HG03280 (cell line): ENCODE measurements around the gene PRKCA.
"Not testable (repeated sequence)": the region's sequence is repeated elsewhere in the genome, so short reads cannot be mapped to it uniquely, and the experiment has no call there.

Experiments
- ATAC-seq: cut with Tn5 transposase; IDR thresholded peaks from one replicate; pipeline ENCODE4 v1.9.1; 2021; ENCODE audit warnings: mild to moderate bottlenecking, moderate library complexity; ENCODE audit not compliant: unreplicated experiment

PRKCA gene

GRCh38 chr17:66720027-66720426, 417.6 kb downstream of the PRKCA start:
- ATAC-seq = no peak

- ATAC-seq = no peak
Measured at GRCh38 chr17:66720567-66720966, 418.2 kb downstream of the PRKCA start.

- ATAC-seq = no peak
Measured at GRCh38 chr17:66722341-66722740, 419.9 kb downstream of the PRKCA start.

DNA sequence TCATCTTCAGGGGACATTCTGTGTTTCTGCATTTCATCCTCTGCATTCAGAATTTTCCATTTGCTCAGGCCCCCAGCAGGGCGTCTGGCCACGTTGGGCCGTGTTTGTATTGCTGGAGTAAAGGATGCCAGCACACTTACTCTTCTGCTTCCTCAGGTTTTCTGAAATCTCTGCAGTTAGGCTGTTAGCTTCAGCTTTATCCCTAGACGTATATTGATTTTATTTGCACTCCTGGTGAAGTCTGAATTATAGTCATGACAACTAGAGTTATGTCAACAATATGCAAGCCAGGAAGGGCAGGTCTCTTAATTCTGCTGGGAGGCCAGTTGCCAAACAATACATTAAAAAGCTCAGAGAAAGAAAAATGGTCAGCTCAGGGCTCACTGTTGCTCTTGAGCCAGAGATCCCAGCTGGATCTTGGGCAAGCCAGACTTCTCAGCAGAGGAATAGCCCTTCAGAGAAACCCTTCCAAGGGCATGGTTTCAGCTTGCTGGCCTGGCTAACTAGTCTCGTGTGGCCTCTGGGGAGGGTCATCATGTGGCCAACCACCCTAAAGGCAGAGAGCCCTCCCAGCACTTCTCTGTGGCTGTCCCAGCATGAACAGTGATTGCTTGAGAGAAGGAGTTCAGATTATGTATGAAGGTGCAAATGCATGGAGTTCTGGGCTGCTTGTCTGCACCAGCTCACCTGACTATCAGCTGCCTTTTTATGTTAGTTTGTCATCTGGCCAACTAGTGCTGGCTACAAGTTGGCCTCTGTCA, 422.3 kb downstream of the PRKCA start:
- no peak for ATAC-seq

DNA sequence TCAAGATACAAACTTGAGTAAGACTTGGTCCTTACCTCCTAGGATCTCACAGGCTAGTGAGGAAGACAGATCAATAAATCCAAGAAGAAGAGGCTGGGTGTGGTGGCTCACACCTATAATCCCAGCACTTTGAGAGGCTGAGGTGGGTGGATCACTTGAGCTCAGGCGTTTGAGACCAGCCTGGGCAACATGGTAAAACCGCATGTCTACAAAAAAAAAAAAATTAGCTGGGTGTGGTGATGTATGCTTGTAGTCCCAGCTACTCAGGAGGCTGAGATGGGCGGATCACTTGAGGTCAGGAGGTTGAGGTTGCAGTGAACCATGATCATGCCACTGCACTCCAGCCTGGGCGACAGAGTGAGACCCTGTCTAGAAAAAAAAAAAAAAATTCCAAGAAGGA, 423.0 kb downstream of the PRKCA start:
- ATAC-seq = not testable (repeated sequence)

DNA sequence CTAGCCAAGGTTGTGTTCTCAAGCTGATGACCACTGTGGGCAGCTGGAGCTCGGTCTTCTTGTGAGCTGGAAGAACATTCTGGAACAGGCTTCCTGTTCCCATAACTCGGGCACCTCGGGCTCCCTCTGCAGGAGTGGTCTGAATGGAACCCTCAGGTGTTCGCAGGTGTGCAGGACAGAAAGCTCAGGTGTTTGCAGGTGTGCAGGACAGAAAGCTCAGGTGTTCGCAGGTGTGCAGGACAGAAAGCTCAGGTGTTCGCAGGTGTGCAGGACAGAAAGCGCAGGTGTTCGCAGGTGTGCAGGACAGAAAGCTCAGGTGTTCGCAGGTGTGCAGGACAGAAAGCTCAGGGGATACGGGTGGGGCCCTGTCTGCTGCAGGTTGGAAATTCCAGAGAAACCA, 423.5 kb downstream of the PRKCA start:
- ATAC-seq = no peak

GRCh38 chr17:66726371-66726770, 424.0 kb downstream of the PRKCA start:
- no peak for ATAC-seq

DNA sequence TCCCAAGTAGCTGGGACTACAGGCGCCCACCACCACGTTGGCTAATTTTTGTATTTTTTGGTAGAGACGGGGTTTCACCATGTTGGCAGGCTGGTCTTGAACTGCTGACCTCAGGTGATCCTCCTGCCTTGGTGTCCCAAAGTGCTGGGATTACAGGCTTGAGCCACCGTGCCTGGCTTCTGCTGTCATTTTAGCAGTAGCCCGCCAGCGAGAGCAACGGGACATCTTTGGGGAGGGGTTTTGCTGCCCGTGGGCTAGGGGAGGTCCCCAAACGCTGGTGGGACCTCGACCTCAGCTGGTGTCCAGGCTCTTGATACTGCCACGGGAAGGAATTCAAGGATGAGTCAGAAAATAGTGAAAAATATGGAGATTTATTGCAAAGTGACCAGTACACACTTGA, 424.4 kb downstream of the PRKCA start:
- no peak for ATAC-seq

DNA sequence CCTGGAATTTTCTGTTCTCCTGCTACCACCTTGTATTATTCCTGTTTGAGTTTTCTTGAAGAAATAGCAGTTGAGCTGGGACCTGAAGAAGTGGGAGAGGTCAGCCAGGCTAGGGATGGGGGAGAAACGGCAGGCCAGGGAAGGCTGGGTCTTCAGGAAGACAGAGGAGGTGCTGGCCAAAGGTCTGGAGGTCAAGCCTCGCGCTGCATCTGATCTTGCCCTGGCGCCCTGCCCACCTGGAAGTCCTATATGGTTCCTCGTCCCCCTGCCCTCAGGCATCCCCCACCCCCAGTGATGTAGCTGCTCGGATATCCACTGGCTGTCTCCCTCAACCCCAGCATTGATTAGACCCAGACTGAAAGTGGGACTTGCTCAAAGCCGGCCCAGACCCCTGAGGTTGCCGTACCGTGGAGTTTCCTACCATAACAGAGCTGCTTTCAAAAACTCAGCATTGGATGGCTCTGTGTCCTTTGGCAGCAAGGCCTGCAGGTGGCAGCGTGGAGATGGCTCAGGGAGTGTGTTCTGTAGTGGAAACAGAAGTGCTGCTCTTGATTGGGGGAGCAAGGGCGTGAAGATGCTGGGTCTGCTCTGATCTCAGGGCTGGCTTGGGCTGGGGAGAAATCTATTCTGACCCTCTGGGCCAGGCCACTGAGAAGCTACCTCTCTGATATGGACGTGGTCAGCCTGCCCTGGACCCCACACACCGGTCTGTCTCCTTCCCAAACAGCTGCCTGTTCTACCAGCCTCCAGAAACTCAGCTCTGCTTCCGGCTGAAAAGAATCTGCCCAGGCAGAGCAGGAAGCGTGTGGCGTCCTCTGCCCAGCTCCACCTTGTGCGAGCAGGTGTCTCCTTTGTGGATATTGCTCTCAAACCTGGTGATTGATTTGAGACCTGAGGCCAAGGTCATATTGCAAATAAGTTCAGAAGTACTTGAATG, 425.5 kb downstream of the PRKCA start:
- ATAC-seq = no peak

GRCh38 chr17:66730461-66730923, 428.1 kb downstream of the PRKCA start:
- no peak for ATAC-seq

DNA sequence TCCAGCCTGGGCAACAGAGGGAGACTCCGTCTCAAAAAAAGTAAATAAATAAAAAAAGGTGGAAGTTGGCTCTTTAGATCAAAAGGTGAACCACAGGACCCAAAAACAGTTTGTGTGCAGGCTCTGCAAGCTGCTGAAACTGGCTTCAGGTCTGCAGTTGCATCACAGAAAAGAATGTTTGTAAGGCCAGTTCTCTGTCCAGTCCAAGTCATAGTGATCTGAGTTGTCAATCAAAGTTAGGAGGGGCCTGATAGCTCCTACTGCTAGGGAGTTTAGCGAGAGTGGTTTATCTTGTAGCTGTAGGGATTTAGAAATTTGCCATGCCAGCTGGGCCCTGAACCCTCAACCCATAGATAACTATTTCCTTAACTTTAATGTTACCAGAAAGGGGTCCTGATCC, 431.3 kb downstream of the PRKCA start:
- ATAC-seq = no peak

- no peak for ATAC-seq
Measured at GRCh38 chr17:66734186-66734943, 432.0 kb downstream of the PRKCA start.

DNA sequence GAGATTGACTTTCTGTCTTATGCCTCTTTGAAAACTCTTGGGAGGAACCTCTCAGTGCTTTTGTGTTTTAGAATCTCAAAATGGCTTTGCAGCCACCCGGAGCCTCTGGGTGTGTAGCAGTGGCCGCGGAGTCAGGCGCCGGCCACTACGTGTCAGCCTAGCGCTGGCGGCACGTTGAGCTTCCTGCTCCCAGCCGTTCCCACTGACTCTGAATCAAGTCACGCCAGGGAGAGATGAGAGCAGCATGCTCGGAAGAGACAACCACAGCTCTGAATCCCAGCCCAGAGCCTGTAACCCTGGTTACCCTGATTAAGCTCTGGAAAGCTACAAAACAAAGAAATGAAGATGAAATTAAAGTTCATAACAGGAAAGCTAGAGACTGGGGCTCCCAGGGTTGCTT, 435.1 kb downstream of the PRKCA start:
- ATAC-seq = no peak

- ATAC-seq = no peak
Measured at GRCh38 chr17:66738301-66738700, 435.9 kb downstream of the PRKCA start.

DNA sequence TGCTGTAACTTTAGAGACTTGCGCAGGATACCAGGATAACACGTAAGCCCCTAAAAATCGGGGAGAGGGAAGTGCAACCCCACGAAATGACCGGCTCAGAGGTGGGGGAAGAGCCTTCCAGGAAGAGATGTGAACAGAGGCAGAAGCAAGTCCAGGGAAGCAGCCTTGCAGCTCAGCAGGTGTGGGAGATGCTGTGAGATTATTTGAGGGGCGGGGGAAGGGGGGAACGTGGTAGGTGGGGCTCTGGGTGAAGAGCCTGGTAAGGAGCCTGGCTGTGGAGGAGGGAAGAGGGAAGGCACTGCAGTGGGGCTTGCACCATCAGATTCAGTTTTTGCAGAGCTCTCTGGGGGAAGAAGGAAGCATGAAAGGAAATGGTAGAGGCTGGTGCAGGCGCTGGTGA, 437.1 kb downstream of the PRKCA start:
- ATAC-seq = no peak

- ATAC-seq = no peak
Measured at GRCh38 chr17:66740226-66740625, 437.8 kb downstream of the PRKCA start.

- no peak for ATAC-seq
Measured at GRCh38 chr17:66743511-66743910, 441.1 kb downstream of the PRKCA start.

DNA sequence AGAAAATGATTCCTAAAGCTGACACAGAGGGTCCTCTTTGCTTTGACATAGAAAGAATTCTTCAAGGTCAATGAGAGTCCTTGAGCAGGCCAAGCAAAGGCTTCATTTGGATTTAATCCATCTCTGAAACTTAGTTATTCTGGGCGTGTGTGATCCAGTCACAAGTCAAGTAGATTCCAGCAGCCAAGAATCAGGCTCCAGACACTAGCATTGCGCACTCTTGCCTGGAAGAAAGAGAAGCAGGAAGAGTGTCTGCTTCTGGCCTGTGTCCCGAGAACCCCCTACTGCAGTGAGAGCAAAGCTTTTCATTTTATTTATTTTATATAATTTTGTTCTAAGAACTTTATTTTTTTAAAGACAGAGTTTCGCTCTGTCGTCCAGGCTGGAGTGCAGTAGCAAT, 444.3 kb downstream of the PRKCA start:
- ATAC-seq = no peak

DNA sequence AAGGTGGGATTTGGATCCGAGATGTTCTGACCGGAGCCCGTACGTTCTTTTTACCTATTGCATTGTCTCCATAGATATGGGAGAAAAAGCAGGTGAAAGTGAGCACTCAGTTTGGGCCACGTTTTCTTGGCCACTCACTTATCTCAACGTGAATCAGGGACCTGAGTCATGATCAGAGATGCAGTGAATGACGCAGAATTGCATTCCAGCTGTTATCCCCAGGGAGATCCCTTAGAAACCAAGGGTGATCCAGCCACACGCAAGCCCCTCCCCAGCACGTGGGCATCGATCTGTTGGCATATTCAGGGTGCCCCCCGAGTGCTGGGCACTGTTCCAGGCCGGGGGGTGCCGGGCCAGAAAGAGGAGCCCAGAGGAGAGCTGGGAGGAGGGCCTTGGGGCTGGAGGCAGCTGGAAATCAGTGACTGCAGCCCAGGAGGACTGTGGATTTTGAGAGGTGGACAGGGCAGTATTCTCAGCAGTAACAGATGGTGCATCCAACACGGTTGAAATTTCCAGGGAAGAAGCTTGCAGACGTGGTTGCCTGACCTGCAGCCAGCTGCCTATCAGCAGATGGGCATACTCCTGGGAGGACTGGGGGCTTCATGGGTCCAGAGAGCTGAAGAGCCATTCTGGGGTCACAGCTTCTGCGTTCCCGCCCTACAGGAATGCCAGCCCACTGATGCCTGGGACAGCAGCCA, 445.3 kb downstream of the PRKCA start:
- no peak for ATAC-seq

DNA sequence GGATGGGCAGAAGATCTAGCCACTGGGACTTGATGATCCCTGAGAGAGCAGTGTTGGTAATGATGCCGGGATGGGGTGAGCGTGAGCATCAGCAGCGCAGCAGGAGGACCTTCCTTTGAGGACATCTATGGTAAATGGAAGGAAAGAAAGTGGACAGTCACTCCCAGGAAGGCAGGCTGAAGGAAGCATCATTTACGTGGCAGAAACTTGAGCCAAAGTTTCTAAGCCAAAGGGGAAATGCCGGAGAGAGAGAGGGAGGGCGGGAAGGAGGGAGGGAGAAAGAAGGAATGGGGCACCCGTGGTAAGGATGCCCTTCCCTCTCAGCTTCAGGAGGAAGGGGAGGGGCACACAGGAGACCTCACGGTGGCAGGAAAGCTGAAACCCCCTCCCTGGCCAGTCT, 446.2 kb downstream of the PRKCA start:
- no peak for ATAC-seq
